ENCODE data around the gene SLC8A1. TPM values are rescaled to one million over a fixed set of nuclear protein-coding genes. Genes with fewer than 3 reads are reported as not detected.

Gene SLC8A1
- total RNA-seq, 2 experiments from 2014 or later, result 0.47 to 0.59 TPM

DNA sequence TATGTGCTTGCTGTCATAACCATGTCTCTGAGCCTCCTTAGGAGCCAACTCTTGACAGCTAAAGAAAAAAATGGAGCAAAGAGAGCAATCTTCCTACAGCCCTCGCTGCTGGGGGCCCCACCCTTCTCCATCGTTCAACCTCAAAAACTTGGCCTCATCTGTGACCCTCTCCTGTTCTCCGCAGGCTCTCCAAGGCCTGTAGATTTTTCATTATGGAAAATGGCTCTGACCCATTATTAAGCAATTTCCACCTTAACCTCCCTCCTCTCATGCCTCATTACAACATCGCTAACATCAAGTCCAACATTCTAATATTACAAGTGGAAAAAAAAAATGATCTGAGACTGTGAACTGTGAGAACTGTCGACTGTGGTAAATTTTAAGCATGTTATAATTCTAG is 98.7 kb downstream of the SLC8A1 start:
- DNase-seq (no peak), ATAC-seq (ENCODE audit: poor library complexity) (no peak)
- Histone ChIP-seq H3K27ac (ENCODE audit: low read depth in 1 of 2, low read length in 2 of 2) (no peak overlapping the region), H3K27me3 (ENCODE audit: control insufficient read depth in 1 of 2, insufficient read depth in 2 of 2, low read length in 2 of 2) (no peaks in the 10 kb centered on the region), H3K9me3 (ENCODE audit: control insufficient read depth in 1 of 2, insufficient read depth in 1 of 2, low read length in 2 of 2) (no peaks in the 10 kb centered on the region), H3K36me3 (ENCODE audit: insufficient read depth, low read length) (no peaks in the 10 kb centered on the region), H3K4me3 (ENCODE audit: low read length) (no peak overlapping the region), H3K4me1 (ENCODE audit: insufficient read depth, low read length) (no peaks in the 10 kb centered on the region)
- intact Hi-C loops (cut with DNase I, micrococcal nuclease), result no loop called here
- TF ChIP-seq, protein P1, sequence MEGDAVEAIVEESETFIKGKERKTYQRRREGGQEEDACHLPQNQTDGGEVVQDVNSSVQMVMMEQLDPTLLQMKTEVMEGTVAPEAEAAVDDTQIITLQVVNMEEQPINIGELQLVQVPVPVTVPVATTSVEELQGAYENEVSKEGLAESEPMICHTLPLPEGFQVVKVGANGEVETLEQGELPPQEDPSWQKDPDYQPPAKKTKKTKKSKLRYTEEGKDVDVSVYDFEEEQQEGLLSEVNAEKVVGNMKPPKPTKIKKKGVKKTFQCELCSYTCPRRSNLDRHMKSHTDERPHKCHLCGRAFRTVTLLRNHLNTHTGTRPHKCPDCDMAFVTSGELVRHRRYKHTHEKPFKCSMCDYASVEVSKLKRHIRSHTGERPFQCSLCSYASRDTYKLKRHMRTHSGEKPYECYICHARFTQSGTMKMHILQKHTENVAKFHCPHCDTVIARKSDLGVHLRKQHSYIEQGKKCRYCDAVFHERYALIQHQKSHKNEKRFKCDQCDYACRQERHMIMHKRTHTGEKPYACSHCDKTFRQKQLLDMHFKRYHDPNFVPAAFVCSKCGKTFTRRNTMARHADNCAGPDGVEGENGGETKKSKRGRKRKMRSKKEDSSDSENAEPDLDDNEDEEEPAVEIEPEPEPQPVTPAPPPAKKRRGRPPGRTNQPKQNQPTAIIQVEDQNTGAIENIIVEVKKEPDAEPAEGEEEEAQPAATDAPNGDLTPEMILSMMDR (IDR thresholded peaks at IDR 0.05), result no peak
- ChIA-PET POLR2A (no interaction called here), CTCF (no interaction called here)
- Mint-ChIP-seq H3K4me1 (ENCODE audit: low read depth) (no peaks in the 10 kb centered on the region), H3K9me3 (no peaks in the 10 kb centered on the region), H3K4me3 (no peak overlapping the region), H3K27ac (no peak overlapping the region), H3K36me3 (ENCODE audit: low read depth) (no peaks in the 10 kb centered on the region), H3K27me3 (no peaks in the 10 kb centered on the region)

DNA sequence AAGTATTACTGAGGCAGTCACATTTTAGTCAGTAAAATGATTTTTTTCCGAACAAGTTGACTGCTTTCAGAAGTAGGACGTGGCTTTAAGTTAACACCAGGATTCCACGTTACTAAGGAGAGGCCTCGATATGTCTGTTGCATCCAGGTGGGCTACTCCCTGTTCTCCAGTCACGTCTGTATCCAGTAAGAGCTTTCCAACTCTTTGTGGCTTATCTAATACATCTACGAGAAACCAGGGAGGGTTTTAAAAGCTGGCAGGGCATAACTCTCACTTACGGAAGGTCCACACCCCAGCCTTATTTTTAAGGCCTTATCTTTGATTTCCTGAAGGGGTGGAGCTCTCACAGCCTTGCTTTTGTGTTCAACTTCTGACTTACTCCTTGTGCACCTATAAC is 99.2 kb downstream of the SLC8A1 start:
- Mint-ChIP-seq H3K4me1 (ENCODE audit: low read depth) (no peaks in the 10 kb centered on the region), H3K27me3 (no peaks in the 10 kb centered on the region), H3K9me3 (no peaks in the 10 kb centered on the region), H3K36me3 (ENCODE audit: low read depth) (no peaks in the 10 kb centered on the region), H3K4me3 (no peak overlapping the region), H3K27ac (no peak overlapping the region)
- DNase-seq, result no peak
- H3K27me3 ChIP-seq (ENCODE audit: control insufficient read depth in 1 of 2, insufficient read depth in 2 of 2, low read length in 2 of 2), result no peaks in the 10 kb centered on the region
- no peaks in the 10 kb centered on the region for H3K4me1 ChIP-seq (ENCODE audit: insufficient read depth, low read length)
- no peaks in the 10 kb centered on the region for H3K9me3 ChIP-seq (ENCODE audit: control insufficient read depth in 1 of 2, insufficient read depth in 1 of 2, low read length in 2 of 2)
- no peak overlapping the region for H3K4me3 ChIP-seq (ENCODE audit: low read length)
- ChIA-PET CTCF (no interaction called here), POLR2A (no interaction called here)
- intact Hi-C loops (cut with DNase I, micrococcal nuclease), result no loop called here
- no peak for ATAC-seq (ENCODE audit: poor library complexity)
- H3K36me3 ChIP-seq (ENCODE audit: insufficient read depth, low read length), result no peaks in the 10 kb centered on the region
- H3K27ac ChIP-seq (ENCODE audit: low read depth in 1 of 2, low read length in 2 of 2), result no peak overlapping the region
- TF ChIP-seq, protein P1 (IDR thresholded peaks at IDR 0.05), result no peak

- H3K4me3 Mint-ChIP-seq, result no peak overlapping the region
- H3K27ac Mint-ChIP-seq, result no peak overlapping the region
- no peaks in the 10 kb centered on the region for H3K27me3 Mint-ChIP-seq
- ChIA-PET POLR2A (no interaction called here), CTCF (no interaction called here)
- Histone ChIP-seq H3K27me3 (ENCODE audit: control insufficient read depth in 1 of 2, insufficient read depth in 2 of 2, low read length in 2 of 2) (no peaks in the 10 kb centered on the region), H3K36me3 (ENCODE audit: insufficient read depth, low read length) (no peaks in the 10 kb centered on the region), H3K27ac (ENCODE audit: low read depth in 1 of 2, low read length in 2 of 2) (no peak overlapping the region), H3K9me3 (ENCODE audit: control insufficient read depth in 1 of 2, insufficient read depth in 1 of 2, low read length in 2 of 2) (no peaks in the 10 kb centered on the region), H3K4me1 (ENCODE audit: insufficient read depth, low read length) (no peaks in the 10 kb centered on the region), H3K4me3 (ENCODE audit: low read length) (no peak overlapping the region)
- no peaks in the 10 kb centered on the region for H3K9me3 Mint-ChIP-seq
- no peak for ATAC-seq (ENCODE audit: poor library complexity)
- no peaks in the 10 kb centered on the region for H3K36me3 Mint-ChIP-seq (ENCODE audit: low read depth)
- DNase-seq, result peak in 1 of 14 experiments; percentile 0
- H3K4me1 Mint-ChIP-seq (ENCODE audit: low read depth), result no peaks in the 10 kb centered on the region
- TF ChIP-seq, protein P1 (IDR thresholded peaks at IDR 0.05), result no peak
- intact Hi-C loops (cut with DNase I, micrococcal nuclease), result no loop called here
These were observed 99.7 kb downstream of the SLC8A1 start for GRCh38 chr2:40352041-40352702.
